Activated T-cell treated with anti-CD3 and anti-CD28 coated beads, Interleukin-2, amount 50 U/mL, for 1 hour (primary cell): ENCODE results near the gene CLMN.

Source experiments
- DNase-seq: peaks from one replicate; pipeline ENCODE4 v3.0.0-alpha.2; 2020

CLMN gene

GRCh38 chr14:95341564-95341963 is 21.9 kb upstream of the CLMN start:
- DNase-seq, result no peak

- no peak for DNase-seq
Observed at GRCh38 chr14:95341115-95341514, 21.4 kb upstream of the CLMN start.

- DNase-seq, result no peak
Observed at GRCh38 chr14:95340201-95340697, 20.5 kb upstream of the CLMN start.

- no peak for DNase-seq
Observed at GRCh38 chr14:95339301-95339865, 19.7 kb upstream of the CLMN start.

GRCh38 chr14:95338436-95338835 is 18.7 kb upstream of the CLMN start:
- no peak for DNase-seq

- no peak for DNase-seq
Observed at GRCh38 chr14:95337041-95337595, 17.4 kb upstream of the CLMN start.

GRCh38 chr14:95336192-95336760 is 16.6 kb upstream of the CLMN start:
- DNase-seq, result no peak

GRCh38 chr14:95335071-95335470 is 15.4 kb upstream of the CLMN start:
- DNase-seq, result no peak

- DNase-seq, result no peak
Observed at GRCh38 chr14:95334044-95334443, 14.3 kb upstream of the CLMN start.

- no peak for DNase-seq
Observed at GRCh38 chr14:95332641-95333040, 12.9 kb upstream of the CLMN start.

- DNase-seq, result no peak
Observed at GRCh38 chr14:95331708-95332408, 12.2 kb upstream of the CLMN start.

GRCh38 chr14:95330591-95331370 is 11.1 kb upstream of the CLMN start:
- DNase-seq, result no peak

- DNase-seq, result no peak
Observed at GRCh38 chr14:95329941-95330340, 10.2 kb upstream of the CLMN start.

- no peak for DNase-seq
Observed at GRCh38 chr14:95328729-95329503, 9.2 kb upstream of the CLMN start.

- DNase-seq, result no peak
Observed at GRCh38 chr14:95327558-95328374, 8.1 kb upstream of the CLMN start.

GRCh38 chr14:95326987-95327386 is 7.3 kb upstream of the CLMN start:
- DNase-seq, result no peak

GRCh38 chr14:95323917-95324316 is 4.2 kb upstream of the CLMN start:
- DNase-seq, result no peak

- DNase-seq, result no peak
Observed at GRCh38 chr14:95323361-95323760, 3.7 kb upstream of the CLMN start.

GRCh38 chr14:95322651-95323050 is 2.9 kb upstream of the CLMN start:
- DNase-seq, result no peak

GRCh38 chr14:95321693-95322455 is 2.2 kb upstream of the CLMN start:
- DNase-seq, result no peak
